Stimulated activated CD4-positive, alpha-beta T cell treated with anti-CD3 and anti-CD28 coated beads, Interleukin-12 subunit alpha, Interleukin-12 subunit beta, amount 100 ng/mL, for 4 hours (primary cell): ENCODE results near the gene ACAD8.
A peak's percentile ranks its signal among the peaks of the same experiment; 100 is the strongest.

Experiments
- DNase-seq: peaks from one replicate; pipeline ENCODE4 v3.0.0-alpha.2; 2020

The ACAD8 gene

GRCh38 chr11:134253188-134253993 lies at the start of gene ACAD8, which contains the start of gene THYN1:
TSS of gene ACAD8 (plus strand) at chr11:134253568. CDS start at chr11:134253601, 33 bp downstream.
TSS of gene THYN1 (minus strand) at chr11:134253352. CDS start at chr11:134252882, 470 bp downstream.
- DNase-seq, result peak; percentile 92

DNA sequence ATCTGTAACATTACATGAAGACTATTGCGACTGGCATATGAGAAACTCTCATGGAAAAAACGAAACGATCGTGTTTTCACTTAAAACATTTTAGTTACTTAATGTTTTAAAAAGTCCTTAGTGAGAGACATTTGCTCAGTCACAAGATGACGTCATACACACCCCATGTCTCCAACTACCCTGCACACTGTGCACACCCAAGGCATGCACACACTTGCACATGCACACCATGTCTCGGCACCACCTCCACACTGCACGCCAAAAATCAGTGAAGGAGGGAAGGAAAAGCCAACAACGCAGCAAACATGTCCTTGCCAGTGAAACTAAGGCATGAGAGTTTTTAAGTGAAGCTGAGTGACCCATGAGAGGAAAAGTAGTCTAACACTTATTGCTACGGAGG lies 47.6 kb upstream of the ACAD8 start:
- DNase-seq, result no peak

GRCh38 chr11:134206185-134206584 lies 47.2 kb upstream of the ACAD8 start:
- DNase-seq, result no peak

DNA sequence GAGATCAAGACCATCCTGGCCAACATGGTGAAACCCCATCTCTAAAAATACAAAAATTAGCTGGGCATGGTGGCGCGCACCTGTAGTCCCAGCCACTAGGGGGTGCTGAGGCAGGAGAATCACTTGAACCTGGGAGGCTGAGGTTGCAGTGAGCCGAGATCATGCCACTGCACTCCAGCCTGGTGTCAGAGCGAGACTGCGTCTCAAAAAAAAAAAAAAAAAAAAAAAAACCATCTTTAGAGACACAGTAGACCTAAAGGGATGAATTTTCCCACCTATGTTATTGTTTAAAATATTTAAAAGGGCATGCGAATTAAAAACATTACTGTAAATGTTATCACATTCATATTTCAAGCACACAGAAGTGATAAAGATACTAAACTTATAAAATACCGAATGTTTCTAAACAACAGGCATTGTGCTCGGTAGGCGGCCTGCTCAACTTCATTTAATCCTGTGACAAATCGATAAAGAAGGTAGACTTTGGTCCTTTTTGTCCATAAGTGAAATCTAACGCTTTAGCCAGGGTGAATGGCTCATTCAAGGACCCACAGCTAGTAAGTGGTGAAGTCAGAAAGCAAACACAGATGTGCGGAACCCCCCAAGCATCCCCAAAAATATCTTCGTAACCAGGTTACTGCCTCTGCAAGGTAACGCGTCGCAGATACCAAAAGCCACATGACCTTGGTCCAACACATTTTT lies 45.7 kb upstream of the ACAD8 start:
- peak; percentile 53 for DNase-seq

DNA sequence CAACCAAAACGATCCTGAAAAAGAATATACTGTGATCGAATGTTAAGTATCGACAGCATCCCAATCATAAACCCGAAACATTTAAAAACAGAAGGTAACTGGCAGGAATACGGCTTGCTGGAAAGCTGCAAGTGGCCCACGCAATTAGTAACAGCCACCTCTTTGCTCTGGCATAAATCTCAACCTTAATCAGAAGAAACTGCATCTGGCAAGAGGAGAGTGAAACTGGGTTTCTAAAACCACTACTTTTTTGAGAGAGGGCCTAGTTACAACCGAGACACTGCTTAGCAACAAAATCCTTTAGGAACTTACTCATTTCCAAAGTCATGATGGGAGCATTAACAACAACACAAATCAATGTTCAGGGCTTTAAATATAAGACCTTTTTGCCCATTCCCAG lies 37.5 kb upstream of the ACAD8 start:
- DNase-seq, result no peak

DNA sequence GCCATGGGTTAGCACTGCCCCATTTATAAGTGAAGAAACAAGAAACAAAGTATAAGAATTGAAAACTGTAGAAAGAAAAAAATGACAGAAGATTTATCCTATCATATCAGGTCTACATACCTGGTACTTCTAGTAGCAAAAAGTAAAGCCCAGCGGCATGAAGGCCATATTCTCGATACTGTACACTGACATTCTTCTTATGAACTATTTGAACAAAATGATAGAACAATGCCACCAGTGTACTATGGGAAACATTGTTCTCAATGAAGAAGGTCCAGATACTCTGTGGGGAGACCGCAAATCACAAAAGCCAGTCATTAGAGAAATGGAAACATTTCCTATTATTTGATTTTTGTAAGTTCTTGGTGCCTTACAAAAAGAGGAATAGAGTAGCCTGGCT lies 36.6 kb upstream of the ACAD8 start:
- DNase-seq, result no peak

- no peak for DNase-seq
Observed at GRCh38 chr11:134223121-134223520, 30.2 kb upstream of the ACAD8 start.

DNA sequence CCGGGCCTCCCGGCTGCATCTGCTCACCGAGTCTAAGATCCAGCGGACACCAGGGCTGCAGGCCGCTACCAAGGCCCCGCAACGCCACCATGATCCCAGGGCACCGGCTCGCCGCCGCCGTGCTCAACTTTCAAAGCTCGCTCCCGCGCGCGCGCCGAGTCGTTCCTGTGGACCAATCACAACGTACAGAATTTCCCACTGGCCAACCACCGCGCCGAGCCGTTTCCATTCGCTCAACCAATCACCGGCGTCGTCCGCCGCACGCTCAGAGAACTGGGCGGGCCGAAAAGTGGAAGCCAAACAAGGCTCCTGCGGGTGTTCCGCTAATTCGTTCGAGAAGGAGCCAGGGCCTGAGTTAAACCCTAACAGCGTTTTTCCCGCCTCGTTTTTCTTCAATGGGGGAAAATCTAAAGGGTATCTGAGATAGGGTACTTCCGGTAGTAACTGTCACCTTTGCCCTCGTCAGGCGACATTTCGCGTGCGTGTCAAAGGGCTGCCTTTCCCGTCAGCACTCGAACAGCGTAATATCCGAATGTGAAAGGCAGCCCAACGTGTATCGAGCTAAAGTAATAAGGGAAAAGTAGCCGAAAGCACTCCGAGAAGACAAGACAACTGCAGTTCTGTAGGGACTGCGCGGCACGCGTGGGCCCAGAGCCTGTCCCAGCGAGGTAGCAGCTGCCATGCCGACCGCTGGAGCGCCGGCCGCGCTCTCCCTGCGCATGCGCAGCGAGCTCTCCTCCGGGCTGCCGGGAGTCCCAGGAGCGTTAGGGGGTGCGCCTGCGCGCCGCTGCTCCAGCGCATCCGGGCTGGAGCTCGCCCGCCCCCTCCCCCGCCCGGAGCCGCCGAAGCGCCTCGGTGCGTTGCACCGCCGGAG lies 29.3 kb upstream of the ACAD8 start, which contains the start of the genes NCAPD3 and VPS26B:
Gene NCAPD3 (minus strand): TSS at position 132 of the 874 bp plus-strand sequence. CDS start 41 bp downstream, at position 91.
Gene VPS26B (plus strand): TSS at position 836 of the 874 bp plus-strand sequence. CDS start 452 bp downstream, outside the sequence.
- DNase-seq, result peak; percentile 95

GRCh38 chr11:134224710-134225664 lies 28.4 kb upstream of the ACAD8 start:
- peak; percentile 52 for DNase-seq

DNA sequence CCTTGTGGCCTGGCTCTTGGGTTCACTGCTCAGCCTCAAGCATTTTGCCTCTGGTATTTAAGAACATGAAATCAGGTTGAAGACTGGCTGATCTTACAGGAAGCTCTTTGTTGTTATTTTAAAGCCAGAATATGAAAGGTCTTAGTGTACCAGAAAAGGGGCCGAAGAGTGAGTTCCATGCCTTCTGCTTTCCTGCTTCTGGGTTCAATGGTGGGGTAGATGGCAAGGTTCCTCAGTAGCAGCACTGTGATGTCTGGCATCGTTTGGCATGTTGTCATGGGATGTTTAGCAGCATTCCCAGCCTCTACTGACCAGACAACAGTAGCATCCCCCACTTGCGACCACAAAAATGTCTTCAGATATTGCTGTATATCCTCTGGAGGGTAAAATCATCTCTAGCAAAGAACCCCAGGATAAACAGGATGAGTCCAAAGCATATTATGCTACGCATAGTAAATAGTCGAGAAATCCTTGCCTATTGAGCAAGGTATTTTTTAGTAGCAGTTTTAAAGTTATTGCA lies 26.5 kb upstream of the ACAD8 start:
- DNase-seq, result no peak

DNA sequence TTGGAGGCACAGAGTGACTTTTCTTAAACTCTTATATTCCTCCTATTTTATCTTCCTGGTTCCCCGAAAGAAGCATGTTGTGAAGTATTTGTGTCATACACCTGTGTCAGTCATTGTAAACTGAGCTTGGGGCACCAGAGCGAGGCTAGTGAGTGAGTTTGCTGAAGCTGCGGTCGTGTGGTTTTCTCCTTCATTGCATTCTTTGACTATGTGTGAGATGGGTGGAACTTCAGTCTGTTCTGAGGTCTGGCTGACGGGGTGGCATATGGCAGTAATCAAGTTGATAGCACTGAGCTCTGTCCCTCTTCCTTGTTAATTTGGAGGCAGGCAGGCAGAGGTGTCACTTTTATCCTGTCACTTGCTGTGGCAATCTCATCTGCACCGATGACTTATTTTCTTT lies 24.7 kb upstream of the ACAD8 start:
- no peak for DNase-seq

DNA sequence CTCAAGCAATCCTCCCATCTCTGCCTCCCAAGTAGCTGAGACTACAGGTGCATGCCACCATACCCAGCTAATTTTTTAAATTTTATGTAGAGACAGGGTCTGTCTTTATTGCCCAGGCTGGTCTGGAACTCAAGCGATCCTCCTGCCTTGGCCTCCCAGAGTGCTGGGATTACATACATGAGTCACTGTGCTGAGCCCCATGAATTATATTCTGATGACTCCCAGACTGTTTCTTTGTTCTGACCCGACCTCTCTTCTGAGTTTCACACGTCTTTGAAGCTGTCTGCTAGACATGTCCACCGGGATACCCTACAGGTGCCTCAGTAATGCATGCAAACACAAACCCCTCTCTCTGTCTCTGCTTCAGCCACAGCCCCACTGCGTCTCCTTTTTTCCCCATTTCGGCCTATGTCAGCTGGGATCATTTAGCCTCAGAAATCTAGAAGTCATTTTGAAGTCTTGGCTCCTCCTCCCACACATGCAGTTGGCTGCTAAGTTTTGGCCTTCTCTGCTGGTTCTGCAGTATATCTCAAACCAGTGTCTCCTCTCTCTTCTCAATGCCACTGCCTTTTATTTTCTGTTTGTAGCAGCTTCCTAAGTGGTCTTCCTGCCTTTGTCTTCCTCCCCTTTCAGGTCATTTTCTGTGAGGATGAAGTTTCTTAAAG lies 24.1 kb upstream of the ACAD8 start:
- DNase-seq, result no peak

GRCh38 chr11:134230339-134230738 lies 23.0 kb upstream of the ACAD8 start:
- no peak for DNase-seq

DNA sequence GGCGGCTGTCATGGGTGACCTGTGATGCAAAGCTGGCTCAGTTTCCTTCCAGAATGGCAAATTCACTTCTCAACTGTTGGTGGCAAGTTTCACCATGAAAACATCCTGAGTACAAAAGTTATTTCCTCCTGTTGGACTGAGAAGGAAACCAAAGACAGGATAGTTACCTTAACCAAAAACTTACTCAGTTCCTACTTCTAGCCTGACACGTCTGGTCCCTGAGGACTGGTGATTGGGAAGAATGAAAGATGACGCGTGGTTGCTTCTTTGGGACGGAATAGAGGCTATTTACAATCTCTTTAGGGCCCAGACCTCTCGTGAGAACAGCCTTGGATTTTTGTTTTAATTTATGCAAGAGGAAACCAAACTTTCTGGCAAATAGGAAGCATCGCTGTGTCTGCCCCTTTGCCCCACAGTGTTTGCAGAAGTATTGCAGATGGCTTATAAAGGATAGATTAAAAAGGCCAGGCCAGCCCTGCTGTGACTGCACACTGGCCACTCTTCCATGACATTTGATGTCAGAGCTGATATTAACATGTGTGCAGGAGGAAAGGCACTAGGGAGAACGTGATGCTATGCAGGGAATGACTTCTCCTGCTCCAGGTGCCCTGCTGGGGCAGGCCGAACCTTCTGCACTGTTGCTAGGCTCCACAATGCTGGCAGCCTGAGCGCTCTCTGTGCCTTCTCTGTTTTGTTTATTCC lies 21.3 kb upstream of the ACAD8 start:
- no peak for DNase-seq

- DNase-seq, result no peak
Observed at GRCh38 chr11:134233729-134234179, 19.6 kb upstream of the ACAD8 start.

- no peak for DNase-seq
Observed at GRCh38 chr11:134235399-134235798, 18.0 kb upstream of the ACAD8 start.

DNA sequence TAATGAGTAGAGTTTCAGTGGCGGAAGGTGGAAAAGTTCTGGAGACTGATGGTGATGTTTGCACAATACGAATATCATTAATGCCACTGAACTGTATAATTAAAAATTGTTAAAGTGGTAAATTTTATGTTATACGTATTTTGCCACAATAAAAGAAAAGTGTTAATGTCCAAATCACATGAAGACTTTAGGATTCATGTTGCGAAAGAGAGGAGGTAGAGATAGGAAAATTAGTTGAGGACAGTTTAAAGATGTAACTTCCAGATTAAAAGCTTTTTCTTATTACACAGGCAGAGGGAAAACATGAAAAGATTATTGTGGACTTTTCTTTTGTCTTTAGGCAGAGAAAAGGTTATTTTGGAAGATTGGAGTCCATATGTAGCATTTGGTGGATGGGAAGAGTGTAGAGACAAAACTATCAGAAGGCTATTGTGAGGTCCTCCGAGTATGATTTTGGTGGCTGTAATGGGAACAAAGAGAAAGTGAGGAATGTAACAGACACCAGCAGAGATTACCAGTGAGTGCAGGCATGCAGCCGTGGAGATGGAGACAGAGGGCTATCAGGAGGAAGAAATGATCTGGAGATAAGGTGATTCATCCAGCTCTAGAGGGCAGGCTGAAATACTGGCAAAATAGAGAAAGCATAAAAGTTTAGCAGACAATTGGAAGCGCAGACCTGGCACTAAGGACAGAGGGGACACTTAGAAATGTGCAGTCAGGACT lies 16.4 kb upstream of the ACAD8 start:
- no peak for DNase-seq

GRCh38 chr11:134237557-134237922 lies 15.8 kb upstream of the ACAD8 start:
- no peak for DNase-seq

- no peak for DNase-seq
Observed at GRCh38 chr11:134238956-134239355, 14.4 kb upstream of the ACAD8 start.
